ENCODE results near the gene C4orf50. TPM values are rescaled to one million over a fixed set of nuclear protein-coding genes. Genes with fewer than 3 reads are reported as not detected.

The C4orf50 gene
- total RNA-seq, 2 donors from 2014 or later: 0.13 TPM; not detected in 1

GRCh38 chr4:5992828-5993321 lies 25.4 kb downstream of the C4orf50 start:
- Histone ChIP-seq H3K4me3 (no peak overlapping the region), H3K36me3 (no peaks in the 10 kb centered on the region), H3K27ac (no peak overlapping the region), H3K9ac (ENCODE audit: low read depth in 2 of 2, low read length in 2 of 2) (no peak overlapping the region), H3K9me3 (no peaks in the 10 kb centered on the region), H3K27me3 (no peaks in the 10 kb centered on the region), H3K4me1 (no peaks in the 10 kb centered on the region)
- DNase-seq: no peak
- TF ChIP-seq CTCF (IDR thresholded peaks at IDR 0.05): no peak
- intact Hi-C loops (cut with DNase I): no loop called here

GRCh38 chr4:5992171-5992827 lies 25.9 kb downstream of the C4orf50 start:
- intact Hi-C loops (cut with DNase I): no loop called here
- H3K27ac ChIP-seq: no peak overlapping the region
- DNase-seq: no peak
- H3K36me3 ChIP-seq: no peaks in the 10 kb centered on the region
- no peaks in the 10 kb centered on the region for H3K27me3 ChIP-seq
- TF ChIP-seq CTCF (IDR thresholded peaks at IDR 0.05): no peak
- H3K4me1 ChIP-seq: no peaks in the 10 kb centered on the region
- no peak overlapping the region for H3K9ac ChIP-seq (ENCODE audit: low read depth in 2 of 2, low read length in 2 of 2)
- no peaks in the 10 kb centered on the region for H3K9me3 ChIP-seq
- H3K4me3 ChIP-seq: no peak overlapping the region

- H3K27me3 ChIP-seq: no peaks in the 10 kb centered on the region
- intact Hi-C loops (cut with DNase I): no loop called here
Measured at GRCh38 chr4:5991405-5991804, 26.8 kb downstream of the C4orf50 start.

GRCh38 chr4:5990446-5991160 lies 27.6 kb downstream of the C4orf50 start:
- intact Hi-C loops (cut with DNase I): no loop called here
- DNase-seq: no peak
- no peaks in the 10 kb centered on the region for H3K27me3 ChIP-seq

More at GRCh38 chr4:5991405-5991804, 26.8 kb downstream of the C4orf50 start:
- no peaks in the 10 kb centered on the region for H3K4me1 ChIP-seq
- no peaks in the 10 kb centered on the region for H3K9me3 ChIP-seq
- no peak overlapping the region for H3K27ac ChIP-seq
- no peak for DNase-seq
- no peaks in the 10 kb centered on the region for H3K36me3 ChIP-seq
- H3K9ac ChIP-seq (ENCODE audit: low read depth in 2 of 2, low read length in 2 of 2): no peak overlapping the region
- no peak overlapping the region for H3K4me3 ChIP-seq
- TF ChIP-seq CTCF (IDR thresholded peaks at IDR 0.05): no peak

More at GRCh38 chr4:5990446-5991160, 27.6 kb downstream of the C4orf50 start:
- Histone ChIP-seq H3K27ac (no peak overlapping the region), H3K9ac (ENCODE audit: low read depth in 2 of 2, low read length in 2 of 2) (no peak overlapping the region), H3K4me1 (no peaks in the 10 kb centered on the region), H3K36me3 (no peaks in the 10 kb centered on the region), H3K4me3 (no peak overlapping the region), H3K9me3 (no peaks in the 10 kb centered on the region)
- no peak for TF ChIP-seq CTCF (IDR thresholded peaks at IDR 0.05)

Data from colonic mucosa (tissue), 4 donors.